WERI-Rb-1 (cell line): ENCODE results near the gene SPDYE18.
"Not testable (repeated sequence)": the region's sequence is repeated elsewhere in the genome, so short reads cannot be mapped to it uniquely, and the experiment has no call there.

Experiments
- DNase-seq: peaks from one replicate; pipeline ENCODE4 v3.0.0-alpha.2; 2020
- H3K27ac ChIP-seq: fragments of 250-450 bp; sonication (Bioruptor Pico); 2 replicates; pipeline ENCODE4 v1.5.1; 2020; ENCODE audit warnings: mild to moderate bottlenecking, moderate library complexity
- H3K27me3 ChIP-seq: fragments of 250-450 bp; sonication (Bioruptor Pico); 2 replicates; pipeline ENCODE4 v1.5.1; 2021; ENCODE audit warnings: mild to moderate bottlenecking, low read depth, moderate library complexity; ENCODE audit not compliant: insufficient read depth, severe bottlenecking
- H3K36me3 ChIP-seq: fragments of 250-450 bp; sonication (Bioruptor Pico); 2 replicates; pipeline ENCODE4 v1.5.1; 2020; ENCODE audit warnings: mild to moderate bottlenecking, moderate library complexity
- H3K4me3 ChIP-seq: 2 replicates; pipeline ENCODE4 v1.5.1; 2011; ENCODE audit warnings: low read depth, mild to moderate bottlenecking, control low read depth, low read length
- H3K9me3 ChIP-seq: fragments of 250-450 bp; sonication (Bioruptor Pico); 2 replicates; pipeline ENCODE4 v1.5.1; 2021; ENCODE audit warnings: mild to moderate bottlenecking, moderate library complexity; ENCODE audit not compliant: severe bottlenecking

SPDYE18 gene

GRCh38 chr7:77062557-77062956, at the start of gene SPDYE18:
SPDYE18 (minus strand) TSS chr7:77062558; CDS start chr7:77060512, 2,046 bp downstream.
- H3K4me3 ChIP-seq, H3K27me3 ChIP-seq, DNase-seq, H3K9me3 ChIP-seq, H3K36me3 ChIP-seq, H3K27ac ChIP-seq: not testable (repeated sequence)

- not testable (repeated sequence) for DNase-seq, H3K4me3 ChIP-seq, H3K9me3 ChIP-seq, H3K36me3 ChIP-seq, H3K27me3 ChIP-seq, H3K27ac ChIP-seq
Observed at GRCh38 chr7:77108362-77108761, 46.0 kb upstream of the SPDYE18 start.

GRCh38 chr7:77107659-77108058, 45.3 kb upstream of the SPDYE18 start:
- H3K9me3 ChIP-seq, H3K4me3 ChIP-seq, DNase-seq, H3K27me3 ChIP-seq, H3K36me3 ChIP-seq, H3K27ac ChIP-seq: not testable (repeated sequence)

GRCh38 chr7:77105904-77106303, 43.5 kb upstream of the SPDYE18 start:
- not testable (repeated sequence) for H3K27ac ChIP-seq, H3K27me3 ChIP-seq, DNase-seq, H3K4me3 ChIP-seq, H3K36me3 ChIP-seq, H3K9me3 ChIP-seq

- H3K27ac ChIP-seq, DNase-seq, H3K36me3 ChIP-seq, H3K4me3 ChIP-seq, H3K27me3 ChIP-seq, H3K9me3 ChIP-seq: not testable (repeated sequence)
Observed at GRCh38 chr7:77102671-77103070, 40.3 kb upstream of the SPDYE18 start.

GRCh38 chr7:77101187-77101586, 38.8 kb upstream of the SPDYE18 start:
- not testable (repeated sequence) for H3K4me3 ChIP-seq, H3K27me3 ChIP-seq, H3K9me3 ChIP-seq, H3K27ac ChIP-seq, H3K36me3 ChIP-seq, DNase-seq

GRCh38 chr7:77100501-77100900, 38.1 kb upstream of the SPDYE18 start:
- H3K9me3 ChIP-seq, H3K27ac ChIP-seq, H3K4me3 ChIP-seq, H3K27me3 ChIP-seq, H3K36me3 ChIP-seq, DNase-seq: not testable (repeated sequence)

- not testable (repeated sequence) for H3K27me3 ChIP-seq, H3K27ac ChIP-seq, DNase-seq, H3K36me3 ChIP-seq, H3K9me3 ChIP-seq, H3K4me3 ChIP-seq
Observed at GRCh38 chr7:77092301-77092700, 29.9 kb upstream of the SPDYE18 start.

- H3K36me3 ChIP-seq, H3K27ac ChIP-seq, H3K27me3 ChIP-seq, H3K4me3 ChIP-seq, DNase-seq, H3K9me3 ChIP-seq: not testable (repeated sequence)
Observed at GRCh38 chr7:77082192-77082591, 19.8 kb upstream of the SPDYE18 start.

GRCh38 chr7:77080236-77080635, 17.9 kb upstream of the SPDYE18 start:
- not testable (repeated sequence) for DNase-seq, H3K36me3 ChIP-seq, H3K27ac ChIP-seq, H3K9me3 ChIP-seq, H3K27me3 ChIP-seq, H3K4me3 ChIP-seq

GRCh38 chr7:77079624-77080023, 17.3 kb upstream of the SPDYE18 start:
- not testable (repeated sequence) for DNase-seq, H3K27me3 ChIP-seq, H3K36me3 ChIP-seq, H3K9me3 ChIP-seq, H3K27ac ChIP-seq, H3K4me3 ChIP-seq

- H3K27ac ChIP-seq, H3K27me3 ChIP-seq: not testable (repeated sequence)
Observed at GRCh38 chr7:77079112-77079511, 16.8 kb upstream of the SPDYE18 start.

GRCh38 chr7:77077060-77077459, 14.7 kb upstream of the SPDYE18 start:
- H3K27ac ChIP-seq, DNase-seq, H3K27me3 ChIP-seq, H3K4me3 ChIP-seq, H3K9me3 ChIP-seq, H3K36me3 ChIP-seq: not testable (repeated sequence)

More at GRCh38 chr7:77079112-77079511, 16.8 kb upstream of the SPDYE18 start:
- not testable (repeated sequence) for H3K9me3 ChIP-seq, DNase-seq, H3K4me3 ChIP-seq, H3K36me3 ChIP-seq

- H3K27me3 ChIP-seq = not testable (repeated sequence)
Observed at GRCh38 chr7:77074786-77075396, 12.5 kb upstream of the SPDYE18 start.

GRCh38 chr7:77071108-77071507, 8.8 kb upstream of the SPDYE18 start:
- not testable (repeated sequence) for H3K36me3 ChIP-seq, H3K27me3 ChIP-seq, H3K9me3 ChIP-seq, H3K4me3 ChIP-seq, DNase-seq, H3K27ac ChIP-seq

More at GRCh38 chr7:77074786-77075396, 12.5 kb upstream of the SPDYE18 start:
- not testable (repeated sequence) for H3K36me3 ChIP-seq, H3K9me3 ChIP-seq, H3K27ac ChIP-seq, H3K4me3 ChIP-seq, DNase-seq
